Esophagus muscularis mucosa (tissue), 2 donors: ENCODE data around the gene OGFRL1.

Experiments
- EP300 ChIP-seq: sonication (generic); formaldehyde crosslinking; IDR thresholded peaks from one replicate; pipeline ENCODE4 v1.6.1; 2017; ENCODE audit warnings: antibody characterized with exemption
- POLR2A ChIP-seq: fragments of 450-650 bp; IDR thresholded peaks from one replicate; pipeline ENCODE4 v1.6.1; 2017; ENCODE audit warnings: antibody characterized with exemption, moderate library complexity, mild to moderate bottlenecking, low read depth

- TF ChIP-seq EP300 (no peak), POLR2A (no peak)
Measured at GRCh38 chr6:71310261-71310660, 21.6 kb downstream of the OGFRL1 start.
